NK-92 treated with Interleukin-12 subunit alpha and Interleukin-12 subunit beta, amount 100 ng/mL, for 24 hours (cell line): Measurements from ENCODE around the gene TPCN1.

ENCODE experiments used
- DNase-seq: peaks from one replicate; lab custom pipeline; 2025; lab: John Stamatoyannopoulos, UW

Gene TPCN1

DNA sequence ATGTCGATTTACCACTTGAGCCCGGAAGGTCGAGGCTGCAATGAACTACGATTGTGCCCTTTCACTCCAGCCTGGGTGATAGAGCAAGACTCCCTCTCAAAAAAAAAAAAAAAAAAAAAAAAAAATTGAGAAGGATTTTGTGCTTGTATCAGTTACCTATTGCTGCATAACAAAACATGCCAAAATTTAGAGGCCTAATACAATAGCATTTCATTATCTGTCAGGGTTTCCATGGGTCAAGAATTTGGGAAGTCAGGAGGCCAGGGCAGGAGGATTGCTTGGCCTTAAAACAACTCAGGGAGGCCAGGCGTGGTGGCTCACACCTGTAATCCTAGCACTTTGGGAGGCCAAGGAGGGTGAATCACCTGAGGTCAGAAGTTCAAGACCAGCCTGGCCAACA lies 118.3 kb downstream of the TPCN1 start:
- no peak for DNase-seq

DNA sequence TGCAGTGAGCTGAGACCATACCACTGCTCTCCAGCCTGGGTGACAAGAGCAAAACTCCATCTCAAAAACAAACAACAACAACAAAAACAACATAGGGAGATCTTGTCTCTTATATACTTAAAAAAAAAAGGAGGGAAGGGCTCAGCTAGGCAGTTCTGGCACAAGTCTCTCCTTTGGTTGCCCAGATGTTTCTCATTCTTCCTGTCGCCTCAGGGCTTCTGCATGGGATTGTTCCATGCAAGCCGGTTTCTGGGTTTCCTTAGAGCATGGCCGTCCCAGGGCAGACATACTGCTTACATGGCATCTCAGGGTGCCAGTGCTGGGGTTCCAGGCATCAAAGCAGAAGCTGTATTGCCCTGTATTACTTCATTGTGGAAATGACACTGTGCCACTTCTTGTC lies 118.8 kb downstream of the TPCN1 start:
- no peak for DNase-seq

DNA sequence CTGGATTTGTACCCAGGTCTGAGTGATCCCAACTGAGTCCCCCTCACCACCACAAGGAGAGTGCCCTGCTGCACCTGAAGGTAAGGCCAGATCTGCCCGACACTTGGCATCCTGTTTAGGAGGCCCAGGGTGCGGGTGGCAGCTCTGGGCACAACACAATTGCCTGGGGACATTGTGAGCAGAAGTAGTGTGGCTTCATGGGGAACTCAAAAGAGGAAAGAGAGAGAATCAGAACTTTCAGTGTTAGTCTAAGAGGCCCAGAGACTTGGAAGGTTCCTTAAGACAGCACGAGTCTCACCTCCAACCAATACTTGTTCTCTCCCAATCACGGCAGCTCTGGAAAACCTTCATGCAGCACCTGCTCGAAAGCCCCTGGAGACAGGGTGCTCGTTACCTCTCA lies 120.3 kb downstream of the TPCN1 start:
- no peak for DNase-seq

- no peak for DNase-seq
Observed at GRCh38 chr12:113345318-113345717, 124.1 kb downstream of the TPCN1 start.

DNA sequence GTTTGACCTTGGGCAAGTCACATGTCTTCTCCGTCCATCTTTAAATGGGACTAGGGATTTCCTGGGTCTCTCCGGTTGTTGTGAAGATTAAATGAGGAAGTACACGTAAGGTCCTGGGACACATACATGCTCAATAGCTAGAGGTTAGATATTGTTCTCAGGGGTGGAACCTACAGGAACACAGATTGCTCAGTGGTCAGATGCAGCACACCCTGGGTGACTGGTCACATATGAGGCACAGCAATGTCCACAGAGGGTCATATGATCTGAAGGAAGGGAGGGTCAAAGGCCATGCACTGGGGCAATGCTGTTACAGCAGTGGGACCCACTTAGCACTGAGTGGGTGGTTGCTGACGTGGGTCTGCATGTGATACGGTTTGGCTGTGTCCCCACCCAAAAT lies 125.1 kb downstream of the TPCN1 start:
- DNase-seq: no peak

- DNase-seq: no peak
Observed at GRCh38 chr12:113347107-113347506, 125.8 kb downstream of the TPCN1 start.

GRCh38 chr12:113347892-113348291 lies 126.6 kb downstream of the TPCN1 start:
- no peak for DNase-seq
